Endothelial cell (in vitro differentiated cells): Measurements from ENCODE around the gene SEMA3A. TPM values are rescaled to one million over a fixed set of nuclear protein-coding genes. Genes with fewer than 3 reads are reported as not detected.

Source experiments
- DNase-seq: peaks from one replicate; pipeline ENCODE4 v3.0.0; 2021; ENCODE audit warnings: low spot score
- H3K27ac Mint-ChIP-seq: one replicate; pipeline ENCODE4 v1.8.0; 2021; ENCODE audit warnings: mixed read lengths, inconsistent platforms; ENCODE audit not compliant: unreplicated experiment
- H3K27me3 Mint-ChIP-seq: one replicate; pipeline ENCODE4 v1.8.0; 2021; ENCODE audit warnings: mild to moderate bottlenecking, moderate library complexity, mixed read lengths, inconsistent platforms; ENCODE audit not compliant: unreplicated experiment
- H3K36me3 Mint-ChIP-seq: one replicate; pipeline ENCODE4 v1.8.0; 2021; ENCODE audit warnings: mild to moderate bottlenecking, low read depth, mixed read lengths, inconsistent platforms; ENCODE audit not compliant: unreplicated experiment
- H3K4me1 Mint-ChIP-seq: one replicate; pipeline ENCODE4 v1.8.0; 2021; ENCODE audit warnings: mild to moderate bottlenecking, mixed read lengths, inconsistent platforms; ENCODE audit not compliant: unreplicated experiment
- H3K4me3 Mint-ChIP-seq: one replicate; pipeline ENCODE4 v1.8.0; 2021; ENCODE audit warnings: mild to moderate bottlenecking, mixed read lengths, inconsistent platforms; ENCODE audit not compliant: unreplicated experiment
- H3K9me3 Mint-ChIP-seq: one replicate; pipeline ENCODE4 v1.8.0; 2021; ENCODE audit warnings: mixed read lengths, inconsistent platforms; ENCODE audit not compliant: unreplicated experiment
- CTCF ChIP-seq: fragments of 200-600 bp; sonication (generic); IDR thresholded peaks from one replicate; pipeline ENCODE4 v1.5.0; 2021; ENCODE audit warnings: antibody characterized with exemption; ENCODE audit not compliant: unreplicated experiment
- total RNA-seq: library from RNA; stranded (reverse); fragmentation: NEBNext Ultra II Directional; extraction: Animal tissue kit (Norgen Biotek cat#: 25700); gene quantifications from one replicate; pipeline ENCODE4 v1.2.1, GENCODE V29; 2021; ENCODE audit not compliant: unreplicated experiment

SEMA3A gene
- total RNA-seq, 1 donor from 2014 or later, result 8.5 TPM

GRCh38 chr7:84176716-84177115 lies 17.9 kb downstream of the SEMA3A start:
- Mint-ChIP-seq H3K27me3 (no peaks in the 10 kb centered on the region), H3K4me1 (no peaks in the 10 kb centered on the region), H3K4me3 (no peak overlapping the region), H3K36me3 (no peaks in the 10 kb centered on the region), H3K27ac (no peak overlapping the region), H3K9me3 (no peaks in the 10 kb centered on the region)
- no peak for TF ChIP-seq CTCF
- no peak for DNase-seq

GRCh38 chr7:84175461-84175860 lies 19.1 kb downstream of the SEMA3A start:
- no peaks in the 10 kb centered on the region for H3K36me3 Mint-ChIP-seq

GRCh38 chr7:84170646-84171045 lies 23.9 kb downstream of the SEMA3A start:
- Mint-ChIP-seq H3K27ac (no peak overlapping the region), H3K27me3 (no peaks in the 10 kb centered on the region), H3K9me3 (no peaks in the 10 kb centered on the region), H3K4me3 (no peak overlapping the region), H3K4me1 (no peaks in the 10 kb centered on the region), H3K36me3 (no peaks in the 10 kb centered on the region)
- no peak for DNase-seq
- no peak for TF ChIP-seq CTCF

More at GRCh38 chr7:84175461-84175860, 19.1 kb downstream of the SEMA3A start:
- Mint-ChIP-seq H3K27ac (no peak overlapping the region), H3K9me3 (no peaks in the 10 kb centered on the region), H3K4me1 (no peaks in the 10 kb centered on the region), H3K27me3 (no peaks in the 10 kb centered on the region), H3K4me3 (no peak overlapping the region)
- no peak for DNase-seq
- TF ChIP-seq CTCF, result no peak

GRCh38 chr7:84162584-84162983 lies 32.0 kb downstream of the SEMA3A start:
- Mint-ChIP-seq H3K4me3 (no peak overlapping the region), H3K27ac (no peak overlapping the region), H3K9me3 (no peaks in the 10 kb centered on the region), H3K27me3 (no peaks in the 10 kb centered on the region), H3K36me3 (no peaks in the 10 kb centered on the region), H3K4me1 (peaks cover 2% of the 10 kb centered on the region)
- no peak for TF ChIP-seq CTCF
- no peak for DNase-seq

GRCh38 chr7:84162125-84162524 lies 32.5 kb downstream of the SEMA3A start:
- TF ChIP-seq CTCF, result no peak
- Mint-ChIP-seq H3K36me3 (no peaks in the 10 kb centered on the region), H3K27ac (no peak overlapping the region), H3K4me1 (peaks cover 2% of the 10 kb centered on the region), H3K4me3 (no peak overlapping the region), H3K27me3 (no peaks in the 10 kb centered on the region), H3K9me3 (no peaks in the 10 kb centered on the region)
- no peak for DNase-seq
